A549 (cell line): ENCODE results near the gene LMF2. TPM values are rescaled to one million over a fixed set of nuclear protein-coding genes. Genes with fewer than 3 reads are reported as not detected.

ENCODE experiments used
- ATAC-seq, 2 experiments: fragments of 200-7000 bp in 1 of 2; fragments of >200 bp in 1 of 2; cut with Nextera tagmentation in 1 of 2; cut with Tn5 transposase in 1 of 2; 3 replicates each; pipeline versions ENCODE4 v1.8.0 to v1.9.1; 2018 to 2020; ENCODE audit warnings: mild to moderate bottlenecking in 1 of 2, moderate library complexity in 1 of 2
- CTCF ChIA-PET: fragments of 300-600 bp; sonication (Branson Sonifier 250); formaldehyde crosslinking; extraction: SDS; loops from one replicate; lab custom pipeline; 2021; ENCODE audit warnings: antibody characterized with exemption, inconsistent platforms; lab: Yijun Ruan, JAX
- POLR2A ChIA-PET: fragments of 350-600 bp; formaldehyde crosslinking; extraction: SDS; loops from one replicate; lab custom pipeline; 2021; ENCODE audit warnings: antibody characterized with exemption, inconsistent platforms; lab: Yijun Ruan, JAX
- DNase-seq, 2 experiments: peaks; one replicate each; pipeline versions ENCODE4 v3.0.0 to v3.0.0-alpha.2; 2011 to 2016; ENCODE audit warnings: low read depth in 1 of 2, low spot score in 1 of 2
- FAIRE-seq: peaks from 2 replicates; lab custom pipeline; 2011; peaks lifted over from hg19 to GRCh38; lab: Jason Lieb, UNC
- H3K27ac ChIP-seq, 2 experiments: fragments of >200 bp; sonication (Bioruptor Twin); formaldehyde crosslinking; 3 replicates each; pipeline ENCODE4 v1.5.1; 2016 to 2017
- H3K4me1 ChIP-seq: fragments of >200 bp; sonication (Bioruptor Twin); formaldehyde crosslinking; 3 replicates; pipeline ENCODE4 v1.6.1; 2016
- H3K4me2 ChIP-seq: fragments of >200 bp; sonication (Bioruptor Twin); formaldehyde crosslinking; 3 replicates; pipeline ENCODE4 v1.6.1; 2016
- H3K4me3 ChIP-seq: fragments of >200 bp; sonication (Bioruptor Twin); formaldehyde crosslinking; 3 replicates; pipeline ENCODE4 v1.5.1; 2016
- H3K9me3 ChIP-seq: fragments of >200 bp; sonication (Bioruptor Twin); formaldehyde crosslinking; 3 replicates; pipeline ENCODE4 v1.6.1; 2016
- BHLHE40 ChIP-seq: IDR thresholded peaks from 2 replicates; pipeline ENCODE4 v1.6.1; 2012; ENCODE audit warnings: low read depth, low read length, inconsistent platforms
- E2F6 ChIP-seq: IDR thresholded peaks from 2 replicates; pipeline ENCODE4 v1.6.1; 2012; ENCODE audit warnings: low read depth, borderline replicate concordance
- EHMT2 ChIP-seq: fragments of 200-600 bp; sonication (generic); IDR thresholded peaks from 2 replicates; pipeline ENCODE4 v1.6.1; 2016; ENCODE audit warnings: antibody characterized with exemption, low read depth, mild to moderate bottlenecking, moderate library complexity
- ELK1 ChIP-seq: fragments of 150-350 bp; IDR thresholded peaks from 2 replicates; pipeline ENCODE4 v1.6.1; 2014; ENCODE audit warnings: low read depth, mild to moderate bottlenecking, low read length
- FOSB ChIP-seq: fragments of 250-450 bp; sonication (Bioruptor Pico); IDR thresholded peaks from 2 replicates; pipeline ENCODE4 v1.5.0; 2020; ENCODE audit warnings: mild to moderate bottlenecking, moderate library complexity
- HDAC2 ChIP-seq: fragments of 200-600 bp; sonication (generic); IDR thresholded peaks from 2 replicates; pipeline ENCODE4 v1.6.1; 2016
- HEYL ChIP-seq: fragments of 250-450 bp; sonication (Bioruptor Pico); IDR thresholded peaks from 2 replicates; pipeline ENCODE4 v1.8.0; 2021; ENCODE audit warnings: mild to moderate bottlenecking, moderate library complexity
- HMGXB4 ChIP-seq: fragments of 250-450 bp; sonication (Bioruptor Pico); IDR thresholded peaks from 2 replicates; pipeline ENCODE4 v1.5.0; 2021; ENCODE audit warnings: mild to moderate bottlenecking, moderate library complexity, borderline replicate concordance
- HOXB5 ChIP-seq: fragments of 250-450 bp; sonication (Bioruptor Pico); IDR thresholded peaks from 2 replicates; pipeline ENCODE4 v1.5.0; 2020; ENCODE audit warnings: mild to moderate bottlenecking, moderate library complexity
- JUN ChIP-seq, 2 experiments: fragments of >200 bp; sonication (Bioruptor Twin); formaldehyde crosslinking; IDR thresholded peaks; 2 replicates in 1 of 2; 3 replicates in 1 of 2; pipeline ENCODE4 v1.6.1; 2016 to 2017
- MYC ChIP-seq: IDR thresholded peaks from 2 replicates; pipeline ENCODE4 v1.6.1; 2012; ENCODE audit warnings: mild to moderate bottlenecking, inconsistent platforms, low read length, improper control_type of control experiment, borderline replicate concordance
- NFE2L2 ChIP-seq: fragments of 150-350 bp; conservative IDR thresholded peaks from 2 replicates; pipeline ENCODE4 v1.6.1; 2014; ENCODE audit warnings: low read length
- PHF8 ChIP-seq: fragments of 200-600 bp; sonication (generic); IDR thresholded peaks from 2 replicates; pipeline ENCODE4 v1.6.1; 2016; ENCODE audit warnings: low read depth, mild to moderate bottlenecking, antibody characterized with exemption, moderate library complexity, borderline replicate concordance
- RCOR1 ChIP-seq: fragments of 150-350 bp; IDR thresholded peaks from 2 replicates; pipeline ENCODE4 v1.6.1; 2014; ENCODE audit warnings: antibody characterized with exemption, low read length, low read depth
- RFX5 ChIP-seq: fragments of 450-650 bp; IDR thresholded peaks from 2 replicates; pipeline ENCODE4 v1.7.1; 2014; ENCODE audit warnings: antibody characterized with exemption, mild to moderate bottlenecking, moderate library complexity
- SMC3 ChIP-seq: fragments of >200 bp; sonication (Bioruptor Twin); formaldehyde crosslinking; IDR thresholded peaks from 3 replicates; pipeline ENCODE4 v1.6.1; 2018; ENCODE audit warnings: inconsistent platforms
- ZSCAN20 ChIP-seq: fragments of 250-450 bp; sonication (Bioruptor Pico); IDR thresholded peaks from 2 replicates; pipeline ENCODE4 v1.8.0; 2022; ENCODE audit warnings: mild to moderate bottlenecking, moderate library complexity
- WGBS: methylation state at CpG from one replicate; pipeline ENCODE4 v1.1.6; 2017; ENCODE audit errors: missing lambda C conversion rate; 5-methylcytosine and 5-hydroxymethylcytosine counted together
- polyA plus RNA-seq, 4 experiments: library from polyadenylated mRNA; depleted of rRNA in 3 of 4; stranded (reverse); fragments of >200 nt; fragmentation: RNase III in 1 of 4; extraction: RNeasy Plus Mini Kit Qiagen cat#74134 plus additional on column Dnase treatment in 1 of 4; gene quantifications; 2 replicates in 3 of 4; 3 replicates in 1 of 4; pipeline ENCODE4 v1.2.3, GENCODE V29; 2011 to 2017
- TF ChIP-seq, protein P1 (sequence below): fragments of >200 bp; sonication (Bioruptor Twin); formaldehyde crosslinking; IDR thresholded peaks from 3 replicates; pipeline ENCODE4 v1.5.1; 2016
- TF ChIP-seq, protein P2 (sequence below): fragments of >200 bp; sonication (Bioruptor Twin); formaldehyde crosslinking; IDR thresholded peaks from 3 replicates; pipeline ENCODE4 v1.6.1; 2016
- TF ChIP-seq, protein P3 (sequence below): IDR thresholded peaks from 2 replicates; pipeline ENCODE4 v1.6.1; 2012

Gene LMF2
- polyA plus RNA-seq, 2 of the 4 experiments (the other 2 are of a cell fraction) = 13.0 to 32.5 TPM

DNA sequence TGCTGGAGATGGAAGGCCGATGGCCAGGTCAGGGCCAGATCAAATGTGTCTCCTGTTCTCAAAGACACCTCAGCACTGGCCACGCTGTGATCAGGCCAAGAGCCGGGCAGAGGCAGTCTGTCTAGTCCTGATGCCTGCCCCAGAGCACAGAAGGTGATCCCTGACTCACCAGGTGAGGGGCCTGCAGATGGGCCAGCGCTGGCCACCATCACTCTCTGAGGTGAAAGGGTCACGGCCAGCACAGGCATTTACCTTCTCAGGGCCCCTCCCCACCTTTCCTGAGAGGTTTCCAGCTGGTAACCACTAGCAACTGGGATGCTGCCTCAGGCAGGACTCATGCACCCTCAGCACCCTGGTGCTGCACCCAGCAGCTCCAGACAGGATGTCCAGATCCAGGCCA lies 35.5 kb downstream of the LMF2 start:
- TF ChIP-seq ELK1 (no peak), MYC (no peak), FOSB (no peak), ZSCAN20 (CRISPR knock-in tag) (no peak), EHMT2 (no peak), HDAC2 (no peak)
- TF ChIP-seq, protein P1, sequence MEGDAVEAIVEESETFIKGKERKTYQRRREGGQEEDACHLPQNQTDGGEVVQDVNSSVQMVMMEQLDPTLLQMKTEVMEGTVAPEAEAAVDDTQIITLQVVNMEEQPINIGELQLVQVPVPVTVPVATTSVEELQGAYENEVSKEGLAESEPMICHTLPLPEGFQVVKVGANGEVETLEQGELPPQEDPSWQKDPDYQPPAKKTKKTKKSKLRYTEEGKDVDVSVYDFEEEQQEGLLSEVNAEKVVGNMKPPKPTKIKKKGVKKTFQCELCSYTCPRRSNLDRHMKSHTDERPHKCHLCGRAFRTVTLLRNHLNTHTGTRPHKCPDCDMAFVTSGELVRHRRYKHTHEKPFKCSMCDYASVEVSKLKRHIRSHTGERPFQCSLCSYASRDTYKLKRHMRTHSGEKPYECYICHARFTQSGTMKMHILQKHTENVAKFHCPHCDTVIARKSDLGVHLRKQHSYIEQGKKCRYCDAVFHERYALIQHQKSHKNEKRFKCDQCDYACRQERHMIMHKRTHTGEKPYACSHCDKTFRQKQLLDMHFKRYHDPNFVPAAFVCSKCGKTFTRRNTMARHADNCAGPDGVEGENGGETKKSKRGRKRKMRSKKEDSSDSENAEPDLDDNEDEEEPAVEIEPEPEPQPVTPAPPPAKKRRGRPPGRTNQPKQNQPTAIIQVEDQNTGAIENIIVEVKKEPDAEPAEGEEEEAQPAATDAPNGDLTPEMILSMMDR = no peak
- TF ChIP-seq, protein P2, sequence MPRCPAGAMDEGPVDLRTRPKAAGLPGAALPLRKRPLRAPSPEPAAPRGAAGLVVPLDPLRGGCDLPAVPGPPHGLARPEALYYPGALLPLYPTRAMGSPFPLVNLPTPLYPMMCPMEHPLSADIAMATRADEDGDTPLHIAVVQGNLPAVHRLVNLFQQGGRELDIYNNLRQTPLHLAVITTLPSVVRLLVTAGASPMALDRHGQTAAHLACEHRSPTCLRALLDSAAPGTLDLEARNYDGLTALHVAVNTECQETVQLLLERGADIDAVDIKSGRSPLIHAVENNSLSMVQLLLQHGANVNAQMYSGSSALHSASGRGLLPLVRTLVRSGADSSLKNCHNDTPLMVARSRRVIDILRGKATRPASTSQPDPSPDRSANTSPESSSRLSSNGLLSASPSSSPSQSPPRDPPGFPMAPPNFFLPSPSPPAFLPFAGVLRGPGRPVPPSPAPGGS = no peak
- CTCF ChIA-PET = interaction anchor here (0.6 to 1.3 kb wide), 3 partner anchors 26 to 148 kb away, joined by 3 read pairs; no protein-coding TSS in a partner anchor
- ATAC-seq = no peak
- Histone ChIP-seq H3K4me1 (peaks cover 16% of the 10 kb centered on the region; the same call in 1 of the 3 replicates), H3K27ac (no peak overlapping the region), H3K9me3 (no peaks in the 10 kb centered on the region), H3K4me3 (no peak overlapping the region), H3K4me2 (no peak overlapping the region)
- WGBS = 60% methylated on average over 3 of the region's 5 CpGs
- DNase-seq = no peak
- FAIRE-seq = no peak
- POLR2A ChIA-PET = no interaction called here

- POLR2A ChIA-PET = interaction anchor here (0.6 kb wide), 1 partner anchor 20 kb away, joined by 6 read pairs; no protein-coding TSS in a partner anchor
- WGBS = 95% methylated on average over 11 of the region's 21 CpGs
These were observed 36.2 kb downstream of the LMF2 start for GRCh38 chr22:50471197-50471847.

More at GRCh38 chr22:50471197-50471847, 36.2 kb downstream of the LMF2 start:
- ATAC-seq (no peak), DNase-seq (no peak), FAIRE-seq (no peak)
- CTCF ChIA-PET = interaction anchor here (1.1 kb wide), 1 partner anchor 27 kb away, joined by 3 read pairs; no protein-coding TSS in a partner anchor
- TF ChIP-seq JUN (IDR thresholded peaks at IDR 0.05) (no peak), HEYL (CRISPR knock-in tag) (no peak), RFX5 (no peak), HOXB5 (CRISPR knock-in tag) (no peak), RCOR1 (no peak), SMC3 (no peak), HMGXB4 (CRISPR knock-in tag) (no peak), BHLHE40 (no peak), PHF8 (no peak), FOSB (no peak), MYC (no peak), E2F6 (no peak), NFE2L2 (no peak)
- TF ChIP-seq, protein P3, sequence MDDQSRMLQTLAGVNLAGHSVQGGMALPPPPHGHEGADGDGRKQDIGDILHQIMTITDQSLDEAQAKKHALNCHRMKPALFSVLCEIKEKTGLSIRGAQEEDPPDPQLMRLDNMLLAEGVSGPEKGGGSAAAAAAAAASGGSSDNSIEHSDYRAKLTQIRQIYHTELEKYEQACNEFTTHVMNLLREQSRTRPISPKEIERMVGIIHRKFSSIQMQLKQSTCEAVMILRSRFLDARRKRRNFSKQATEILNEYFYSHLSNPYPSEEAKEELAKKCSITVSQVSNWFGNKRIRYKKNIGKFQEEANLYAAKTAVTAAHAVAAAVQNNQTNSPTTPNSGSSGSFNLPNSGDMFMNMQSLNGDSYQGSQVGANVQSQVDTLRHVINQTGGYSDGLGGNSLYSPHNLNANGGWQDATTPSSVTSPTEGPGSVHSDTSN = no peak
- peaks cover 16% of the 10 kb centered on the region; the same call in 1 of the 3 replicates for H3K4me1 ChIP-seq
- H3K9me3 ChIP-seq = no peaks in the 10 kb centered on the region
- H3K27ac ChIP-seq = no peak overlapping the region
- no peak overlapping the region for H3K4me2 ChIP-seq
- H3K4me3 ChIP-seq = no peak overlapping the region
